IMR-90 (cell line): Measurements from ENCODE around the gene S100A5. TPM values are rescaled to one million over a fixed set of nuclear protein-coding genes. Genes with fewer than 3 reads are reported as not detected.

Experiments
- ATAC-seq: fragments of 200-7000 bp; cut with Tn5 transposase; 2 replicates; pipeline ENCODE4 v1.9.1; 2020; ENCODE audit warnings: low read depth, mild to moderate bottlenecking, moderate library complexity
- BruUV-seq: library from RNA; stranded (reverse); fragments of 400-500 nt; replicated peaks from 2 replicates; lab custom pipeline; 2021; lab: Mats Ljungman, UMichigan
- CTCF ChIA-PET: fragments of 300-600 bp; formaldehyde crosslinking; extraction: SDS; loops from one replicate; lab custom pipeline; 2021; ENCODE audit warnings: antibody characterized with exemption; lab: Yijun Ruan, JAX
- POLR2A ChIA-PET: fragments of 300-600 bp; sonication (Branson Sonifier 250); formaldehyde crosslinking; loops from one replicate; lab custom pipeline; 2022; ENCODE audit warnings: antibody characterized with exemption; ENCODE audit not compliant: unreplicated experiment; lab: Charles Lee
- DNase-seq: peaks from one replicate; pipeline ENCODE4 v3.0.0; 2013
- H2AFZ ChIP-seq: replicated peaks from 2 replicates; pipeline ENCODE3; 2013; ENCODE audit warnings: low read length, mild to moderate bottlenecking; ENCODE audit not compliant: poor library complexity
- H2AK5ac ChIP-seq: 2 replicates; pipeline ENCODE4 v1.6.1; 2013; ENCODE audit warnings: low read depth, low read length, inconsistent platforms
- H2AK9ac ChIP-seq: replicated peaks from 2 replicates; pipeline ENCODE3; 2013; ENCODE audit warnings: mild to moderate bottlenecking, low read depth, low read length, moderate library complexity; ENCODE audit not compliant: poor library complexity
- H2BK120ac ChIP-seq: 2 replicates; pipeline ENCODE4 v1.6.1; 2013; ENCODE audit warnings: low read depth, low read length, inconsistent platforms
- H2BK15ac ChIP-seq: 3 replicates; pipeline ENCODE4 v1.6.1; 2013; ENCODE audit warnings: low read depth, low read length, inconsistent platforms
- H2BK20ac ChIP-seq: 2 replicates; pipeline ENCODE4 v1.6.1; 2013; ENCODE audit warnings: low read depth, mild to moderate bottlenecking, inconsistent platforms, low read length, moderate library complexity
- H2BK5ac ChIP-seq: 2 replicates; pipeline ENCODE4 v1.6.1; 2013; ENCODE audit warnings: mild to moderate bottlenecking, low read depth, low read length, inconsistent platforms; ENCODE audit not compliant: poor library complexity, severe bottlenecking
- H3K14ac ChIP-seq: replicated peaks from 2 replicates; pipeline ENCODE4 v1.6.1; 2013; ENCODE audit warnings: low read depth, low read length, inconsistent platforms
- H3K18ac ChIP-seq: 2 replicates; pipeline ENCODE4 v1.6.1; 2013; ENCODE audit warnings: low read depth, low read length, control low read depth
- H3K23ac ChIP-seq: 2 replicates; pipeline ENCODE4 v1.6.1; 2013; ENCODE audit warnings: low read depth, low read length, inconsistent platforms
- H3K27ac ChIP-seq: 2 replicates; pipeline ENCODE4 v1.5.1; 2013; ENCODE audit warnings: mild to moderate bottlenecking, control low read depth, low read length; ENCODE audit not compliant: insufficient read depth
- H3K27me3 ChIP-seq: 2 replicates; pipeline ENCODE4 v1.6.1; 2013; ENCODE audit warnings: low read length; ENCODE audit not compliant: control insufficient read depth, insufficient read depth
- H3K36me3 ChIP-seq: 2 replicates; pipeline ENCODE4 v1.6.1; 2013; ENCODE audit warnings: low read length, mixed read lengths; ENCODE audit not compliant: control insufficient read depth, insufficient read depth
- H3K4ac ChIP-seq: 2 replicates; pipeline ENCODE4 v1.6.1; 2013; ENCODE audit warnings: low read depth, low read length, inconsistent platforms
- H3K4me1 ChIP-seq: 2 replicates; pipeline ENCODE4 v1.6.1; 2013; ENCODE audit warnings: low read length, mixed read lengths; ENCODE audit not compliant: control insufficient read depth, insufficient read depth
- H3K4me2 ChIP-seq: 2 replicates; pipeline ENCODE4 v1.6.1; 2013; ENCODE audit warnings: low read depth, mild to moderate bottlenecking, control low read depth, low read length, moderate library complexity
- H3K4me3 ChIP-seq: 2 replicates; pipeline ENCODE4 v1.5.1; 2013; ENCODE audit warnings: low read depth, mild to moderate bottlenecking, control low read depth, low read length, moderate library complexity; ENCODE audit not compliant: insufficient read depth
- H3K56ac ChIP-seq: 2 replicates; pipeline ENCODE4 v1.6.1; 2013; ENCODE audit warnings: low read length, inconsistent platforms; ENCODE audit not compliant: insufficient read depth; ENCODE audit errors: extremely low read depth
- H3K79me1 ChIP-seq, 2 experiments: 2 replicates each; pipeline ENCODE4 v1.6.1; 2013; ENCODE audit warnings: low read length in 2 of 2, inconsistent platforms in 1 of 2, low read depth in 1 of 2
- H3K9ac ChIP-seq: 2 replicates; pipeline ENCODE4 v1.6.1; 2013; ENCODE audit warnings: low read depth, low read length, control low read depth
- H3K9me1 ChIP-seq: 2 replicates; pipeline ENCODE4 v1.6.1; 2013; ENCODE audit warnings: low read length, inconsistent platforms; ENCODE audit not compliant: insufficient read depth
- H3K9me3 ChIP-seq: 2 replicates; pipeline ENCODE4 v1.6.1; 2013; ENCODE audit warnings: low read length; ENCODE audit not compliant: control insufficient read depth, insufficient read depth
- H4K20me1 ChIP-seq: 2 replicates; pipeline ENCODE4 v1.6.1; 2013; ENCODE audit warnings: low read length, inconsistent platforms; ENCODE audit not compliant: insufficient read depth
- H4K5ac ChIP-seq: 2 replicates; pipeline ENCODE4 v1.6.1; 2013; ENCODE audit warnings: mild to moderate bottlenecking, low read depth, low read length, control low read depth
- H4K8ac ChIP-seq, 2 experiments: 2 replicates each; pipeline ENCODE4 v1.6.1; 2013; ENCODE audit warnings: low read depth in 2 of 2, low read length in 2 of 2, control low read depth in 1 of 2, inconsistent platforms in 1 of 2
- H4K91ac ChIP-seq: 2 replicates; pipeline ENCODE4 v1.6.1; 2013; ENCODE audit warnings: low read depth, low read length, inconsistent platforms; ENCODE audit not compliant: insufficient read depth
- CEBPB ChIP-seq: IDR thresholded peaks from 2 replicates; pipeline ENCODE4 v1.6.1; 2012; ENCODE audit warnings: low read depth, low read length, improper control_type of control experiment
- WGBS, 2 experiments: methylation state at CpG; one replicate each; pipeline versions ENCODE4 v1.1.5 to v1.1.7; 2013; ENCODE audit warnings: missing lambda C conversion rate in 2 of 2; ENCODE audit not compliant: insufficient read length in 1 of 2; ENCODE audit errors: extremely low coverage in 2 of 2; 5-methylcytosine and 5-hydroxymethylcytosine counted together
- dilution Hi-C: fragments of 300-500 bp; cut with HindIII; formaldehyde crosslinking; loops from one replicate; pipeline ENCODE4 v1.14.3; 2018; ENCODE audit warnings: low sequenced_read_pairs; ENCODE audit not compliant: unreplicated experiment
- in situ Hi-C: fragments of 300-500 bp; cut with MboI; formaldehyde crosslinking; loops from 3 replicates; pipeline ENCODE4 v1.14.3; 2019; ENCODE audit warnings: low sequenced_read_pairs, inconsistent platforms, mixed read lengths
- intact Hi-C: fragments of 100-400 bp; cut with micrococcal nuclease; formaldehyde crosslinking; loops from 2 replicates; pipeline ENCODE4 v1.10.0; 2022
- polyA plus RNA-seq, 3 experiments: library from polyadenylated mRNA; depleted of rRNA; stranded (reverse); fragments of >200 nt; gene quantifications; 2 replicates each; pipeline ENCODE4 v1.2.3, GENCODE V29; 2012; ENCODE audit warnings: low replicate concordance in 1 of 3
- total RNA-seq: library from RNA; depleted of rRNA; stranded (reverse); fragments of >200 nt; gene quantifications from 2 replicates; pipeline ENCODE4 v1.2.3, GENCODE V29; 2012

Gene S100A5
- total and polyA plus RNA-seq, 2 of the 4 experiments (the other 2 are of a cell fraction): 0.27 TPM; not detected in 1

DNA sequence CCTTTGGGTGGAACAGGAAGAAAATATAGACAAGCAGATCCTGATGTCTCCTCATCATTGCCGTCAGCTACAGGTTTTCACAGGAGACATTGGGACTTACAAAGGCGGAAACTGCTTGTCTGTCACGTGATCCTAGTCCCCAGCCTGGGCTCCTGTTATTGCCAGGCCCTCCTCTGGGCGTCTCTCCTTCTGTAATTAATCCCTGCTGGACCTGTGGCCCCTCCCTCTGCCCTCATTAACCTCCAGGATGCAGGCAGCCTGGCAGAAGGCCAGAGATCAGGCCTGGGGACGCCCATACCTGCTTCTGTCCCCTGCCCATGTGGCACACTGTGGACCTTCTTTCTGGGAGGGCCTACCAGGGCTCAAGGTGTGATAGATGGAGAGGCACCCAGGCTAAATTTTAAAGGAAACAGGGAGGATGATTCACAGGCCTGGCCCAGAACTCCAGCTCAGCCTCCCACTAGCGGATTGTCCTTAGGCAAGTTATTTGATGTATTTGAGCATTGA lies 2.4 kb downstream of the S100A5 start:
- H3K14ac ChIP-seq: no peak overlapping the region
- H3K56ac ChIP-seq: no peak overlapping the region
- peak overlapping the region; percentile 18 for H2AK9ac ChIP-seq
- peaks cover 11% of the 10 kb centered on the region for H3K36me3 ChIP-seq
- peak overlapping the region; percentile 35 for H2AK5ac ChIP-seq
- peak; percentile 43 for DNase-seq
- H3K27me3 ChIP-seq: no peaks in the 10 kb centered on the region
- in situ Hi-C loops (loop anchor here (25.0 kb wide), 1 partner anchor 424 kb away; the partner anchor contains the start of genes CREB3L4, CRTC2 and SLC39A1), dilution Hi-C loops (no loop called here), intact Hi-C loops (no loop called here)
- ChIA-PET POLR2A (interaction anchor here (0.6 kb wide), 1 partner anchor 26 kb away, joined by 5 read pairs; no protein-coding TSS in a partner anchor), CTCF (interaction anchor here (1.1 kb wide), 1 partner anchor 34 kb away, joined by 3 read pairs; no protein-coding TSS in a partner anchor)
- peaks cover 5 to 46% of the 10 kb centered on the region in 2 experiments; a peak in 3 of 4 replicates for H3K79me1 ChIP-seq
- no peak overlapping the region for H3K4me2 ChIP-seq
- H2BK5ac ChIP-seq: no peak overlapping the region
- H3K4me3 ChIP-seq: no peak overlapping the region
- WGBS, 2 experiments: 60% methylated on average over 2 of the region's 6 CpGs; no CpG with 5 or more reads in 1 of the 2 experiments
- H4K91ac ChIP-seq: no peak overlapping the region
- H4K20me1 ChIP-seq: peaks cover 18% of the 10 kb centered on the region
- no peak overlapping the region for H2BK120ac ChIP-seq
- H3K9me3 ChIP-seq: no peaks in the 10 kb centered on the region
- no peak for ATAC-seq
- peak overlapping the region; percentile 23; the same call in 1 of the 2 replicates for H3K4ac ChIP-seq
- peak overlapping the region; percentile 35; the same call in 1 of the 2 replicates for H2BK20ac ChIP-seq
- no TSS peak for BruUV-seq
- no peak overlapping the region for H3K23ac ChIP-seq
- no peak overlapping the region for H3K27ac ChIP-seq
- H2AFZ ChIP-seq: peak overlapping the region; percentile 74
- TF ChIP-seq CEBPB: no peak
- no peak overlapping the region for H3K18ac ChIP-seq
- H4K8ac ChIP-seq: no peak overlapping the region
- no peak overlapping the region for H2BK15ac ChIP-seq
- no peak overlapping the region for H3K9ac ChIP-seq
- peaks cover 26% of the 10 kb centered on the region for H3K4me1 ChIP-seq
- H4K5ac ChIP-seq: no peak overlapping the region
- peaks cover 39% of the 10 kb centered on the region for H3K9me1 ChIP-seq
